GM21717 (cell line): Measurements from ENCODE around the gene PDHX.

Source experiments
- ATAC-seq: cut with Tn5 transposase; IDR thresholded peaks from one replicate; pipeline ENCODE4 v1.9.1; 2021; ENCODE audit warnings: mild to moderate bottlenecking, moderate library complexity; ENCODE audit not compliant: unreplicated experiment

The PDHX gene

GRCh38 chr11:34948696-34949095 lies 32.3 kb downstream of the PDHX start:
- no peak for ATAC-seq

GRCh38 chr11:34953955-34954354 lies 37.5 kb downstream of the PDHX start:
- ATAC-seq, result no peak

- no peak for ATAC-seq
Measured at GRCh38 chr11:34957206-34957605, 40.8 kb downstream of the PDHX start.

- ATAC-seq, result no peak
Measured at GRCh38 chr11:34957606-34958005, 41.2 kb downstream of the PDHX start.

- no peak for ATAC-seq
Measured at GRCh38 chr11:34959770-34960169, 43.4 kb downstream of the PDHX start.

- no peak for ATAC-seq
Measured at GRCh38 chr11:34960277-34960676, 43.9 kb downstream of the PDHX start.

- ATAC-seq, result no peak
Measured at GRCh38 chr11:34962034-34962433, 45.6 kb downstream of the PDHX start.

GRCh38 chr11:34963351-34963750 lies 46.9 kb downstream of the PDHX start:
- no peak for ATAC-seq

- ATAC-seq, result no peak
Measured at GRCh38 chr11:34964610-34965331, 48.4 kb downstream of the PDHX start.

GRCh38 chr11:34968862-34969261 lies 52.4 kb downstream of the PDHX start:
- no peak for ATAC-seq

GRCh38 chr11:34970033-34970432 lies 53.6 kb downstream of the PDHX start:
- no peak for ATAC-seq

- ATAC-seq, result no peak
Measured at GRCh38 chr11:34970480-34970879, 54.1 kb downstream of the PDHX start.

GRCh38 chr11:34971928-34972327 lies 55.5 kb downstream of the PDHX start:
- ATAC-seq, result no peak

- ATAC-seq, result no peak
Measured at GRCh38 chr11:34972366-34972765, 55.9 kb downstream of the PDHX start.

GRCh38 chr11:34972892-34973291 lies 56.5 kb downstream of the PDHX start:
- no peak for ATAC-seq

GRCh38 chr11:34975482-34975881 lies 59.1 kb downstream of the PDHX start:
- no peak for ATAC-seq

- no peak for ATAC-seq
Measured at GRCh38 chr11:34976496-34977088, 60.2 kb downstream of the PDHX start.

- no peak for ATAC-seq
Measured at GRCh38 chr11:34977089-34977912, 60.9 kb downstream of the PDHX start.

- no peak for ATAC-seq
Measured at GRCh38 chr11:34978236-34979191, 62.1 kb downstream of the PDHX start.

- ATAC-seq, result no peak
Measured at GRCh38 chr11:34984514-34984913, 68.1 kb downstream of the PDHX start.
